CD14-positive monocyte (primary cell): ENCODE measurements around the gene SORBS1. TPM values are rescaled to one million over a fixed set of nuclear protein-coding genes. Genes with fewer than 3 reads are reported as not detected.

ENCODE experiments used
- DNase-seq, 3 donors: peaks; one replicate each; pipeline ENCODE4 v3.0.0-alpha.2; 2011 to 2022
- H2AFZ ChIP-seq: 2 replicates; pipeline ENCODE4 v1.6.0; 2012; ENCODE audit warnings: mild to moderate bottlenecking, low read depth, low read length, inconsistent platforms; ENCODE audit not compliant: insufficient read depth, poor library complexity, severe bottlenecking
- H3K27ac ChIP-seq, 2 donors: 1 replicate in 1 of 2; 2 replicates in 1 of 2; pipeline ENCODE4 v1.5.1; 2012 to 2013; ENCODE audit warnings: low read length in 2 of 2, control low read depth in 1 of 2, inconsistent platforms in 1 of 2, low read depth in 1 of 2, mild to moderate bottlenecking in 1 of 2
- H3K27me3 ChIP-seq, 2 donors: one replicate each; pipeline versions ENCODE4 v1.6.0 to v1.6.1; 2011 to 2013; ENCODE audit warnings: low read length in 2 of 2; ENCODE audit not compliant: control insufficient read depth in 2 of 2, insufficient read depth in 2 of 2
- H3K36me3 ChIP-seq, 2 donors: replicated peaks in 1 of 2; 1 replicate in 1 of 2; 2 replicates in 1 of 2; pipeline versions ENCODE4 v1.5.1 to v1.6.1; 2012 to 2013; ENCODE audit warnings: low read length in 2 of 2, control low read depth in 1 of 2, inconsistent platforms in 1 of 2, mild to moderate bottlenecking in 1 of 2; ENCODE audit not compliant: insufficient read depth in 2 of 2, control insufficient read depth in 1 of 2
- H3K4me1 ChIP-seq, 2 donors: 1 replicate in 1 of 2; 2 replicates in 1 of 2; pipeline versions ENCODE4 v1.5.1 to v1.6.1; 2012 to 2013; ENCODE audit warnings: low read length in 2 of 2, control low read depth in 1 of 2, inconsistent platforms in 1 of 2, mild to moderate bottlenecking in 1 of 2, moderate library complexity in 1 of 2; ENCODE audit not compliant: insufficient read depth in 2 of 2, control insufficient read depth in 1 of 2
- H3K4me2 ChIP-seq: replicated peaks from 2 replicates; pipeline ENCODE3; 2012; ENCODE audit warnings: low read length, moderate library complexity, mild to moderate bottlenecking; ENCODE audit not compliant: poor library complexity, severe bottlenecking; ENCODE audit errors: extremely low read depth
- H3K4me3 ChIP-seq, 3 experiments: fragments of 200-600 bp in 1 of 3; sonication (generic) in 1 of 3; replicated peaks in 1 of 3; 1 replicate in 2 of 3; 2 replicates in 1 of 3; pipeline ENCODE4 v1.5.1; 2011 to 2013; ENCODE audit warnings: low read length in 3 of 3, mild to moderate bottlenecking in 3 of 3, control low read depth in 2 of 3, low read depth in 2 of 3, inconsistent platforms in 1 of 3, moderate library complexity in 1 of 3
- H3K79me2 ChIP-seq: 2 replicates; pipeline ENCODE4 v1.6.0; 2012; ENCODE audit warnings: mild to moderate bottlenecking, control low read depth, inconsistent platforms, low read length, moderate library complexity; ENCODE audit not compliant: insufficient read depth
- H3K9ac ChIP-seq: 2 replicates; pipeline ENCODE4 v1.6.0; 2017; ENCODE audit warnings: low read length, mild to moderate bottlenecking; ENCODE audit not compliant: insufficient read depth, poor library complexity, severe bottlenecking
- H3K9me3 ChIP-seq, 2 donors: replicated peaks in 1 of 2; 1 replicate in 1 of 2; 2 replicates in 1 of 2; pipeline versions ENCODE4 v1.5.1 to v1.6.1; 2012 to 2013; ENCODE audit warnings: low read length in 2 of 2, control low read depth in 1 of 2; ENCODE audit not compliant: control insufficient read depth in 1 of 2, insufficient read depth in 1 of 2
- H4K20me1 ChIP-seq: 2 replicates; pipeline ENCODE4 v1.6.0; 2012; ENCODE audit warnings: mild to moderate bottlenecking, low read length, control low read depth, moderate library complexity; ENCODE audit not compliant: insufficient read depth
- H3K27ac Mint-ChIP-seq, 7 donors: one replicate each; pipeline ENCODE4 v1.8.0; 2020; ENCODE audit warnings: mild to moderate bottlenecking in 7 of 7, mixed read lengths in 7 of 7, moderate library complexity in 6 of 7, inconsistent platforms in 2 of 7
- H3K27me3 Mint-ChIP-seq, 3 donors: one replicate each; pipeline ENCODE4 v1.8.0; 2021 to 2022; ENCODE audit warnings: low read depth in 3 of 3, mild to moderate bottlenecking in 3 of 3, mixed read lengths in 3 of 3, moderate library complexity in 3 of 3, inconsistent platforms in 1 of 3
- H3K36me3 Mint-ChIP-seq, 2 donors: one replicate each; pipeline ENCODE4 v1.8.0; 2020; ENCODE audit warnings: mixed read lengths in 2 of 2, inconsistent platforms in 1 of 2, mild to moderate bottlenecking in 1 of 2
- H3K4me1 Mint-ChIP-seq: one replicate; pipeline ENCODE4 v1.8.0; 2020; ENCODE audit warnings: mild to moderate bottlenecking, mixed read lengths
- H3K4me3 Mint-ChIP-seq, 2 donors: one replicate each; pipeline ENCODE4 v1.8.0; 2020; ENCODE audit warnings: mild to moderate bottlenecking in 2 of 2, mixed read lengths in 2 of 2, moderate library complexity in 1 of 2
- H3K9me3 Mint-ChIP-seq, 7 donors: one replicate each; pipeline ENCODE4 v1.8.0; 2020 to 2022; ENCODE audit warnings: mixed read lengths in 7 of 7, mild to moderate bottlenecking in 6 of 7, moderate library complexity in 6 of 7, inconsistent platforms in 2 of 7
- WGBS: methylation state at CpG from one replicate; pipeline ENCODE4 v1.1.5; 2013; ENCODE audit warnings: missing lambda C conversion rate; ENCODE audit not compliant: insufficient coverage; 5-methylcytosine and 5-hydroxymethylcytosine counted together
- intact Hi-C, 2 donors: fragments of 100-400 bp; cut with micrococcal nuclease; formaldehyde crosslinking; loops; one replicate each; pipeline versions ENCODE4 v1.15.0 to v1.15.1; 2023
- polyA plus RNA-seq, 3 donors: library from polyadenylated mRNA; depleted of rRNA in 1 of 3; unstranded in 2 of 3; stranded (reverse) in 1 of 3; fragments of 300-500 nt in 2 of 3; fragments of >200 nt in 1 of 3; fragmentation: Illumina TruSeq in 2 of 3; gene quantifications; 1 replicate in 2 of 3; 2 replicates in 1 of 3; pipeline ENCODE4 v1.2.3, GENCODE V29; 2012 to 2021
- TF ChIP-seq, protein P1 (sequence below): fragments of 200-600 bp; IDR thresholded peaks from one replicate; pipeline ENCODE4 v1.8.0; 2022; ENCODE audit warnings: antibody characterized with exemption, mild to moderate bottlenecking

The SORBS1 gene
- polyA plus RNA-seq, 3 donors: 0.08 to 0.15 TPM; not detected in 1

DNA sequence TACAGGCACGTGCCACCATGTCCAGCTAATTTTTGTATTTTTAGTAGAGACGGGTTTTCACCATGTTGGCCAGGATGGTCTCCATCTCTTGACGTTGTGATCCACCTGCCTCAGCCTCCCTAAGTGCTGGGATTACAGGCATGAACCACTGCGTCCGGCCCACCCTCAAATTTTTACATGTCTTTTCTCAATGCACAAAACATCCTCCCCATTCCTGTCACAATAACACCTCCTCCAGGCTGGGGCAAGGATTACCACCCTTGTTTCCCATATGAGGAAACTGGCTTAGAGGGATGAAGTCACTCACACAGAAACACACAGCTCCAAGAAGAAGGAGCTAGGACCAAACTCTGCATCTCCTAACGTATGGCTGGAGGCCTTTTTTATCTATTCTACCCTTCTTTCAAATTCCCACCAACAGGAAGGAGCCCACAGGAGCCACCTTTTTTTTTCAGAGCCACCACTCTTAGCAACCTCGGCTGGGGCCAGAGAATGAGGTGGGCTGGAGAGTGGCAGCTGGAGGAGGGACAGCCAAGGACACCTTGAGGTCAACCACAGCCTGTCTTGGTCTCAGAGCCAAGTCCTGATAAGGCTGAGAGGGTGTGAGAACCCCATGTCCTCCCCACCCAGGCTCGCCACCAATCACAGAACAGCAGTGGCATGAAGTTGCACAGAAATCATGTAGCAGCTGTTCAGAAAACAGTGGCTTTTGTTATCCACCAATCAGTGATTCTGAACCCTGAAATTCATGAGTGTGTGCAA, 157.3 kb downstream of the SORBS1 start:
- 96% methylated on average over 4 of the region's 8 CpGs for WGBS
- H3K9me3 ChIP-seq: no peaks in the 10 kb centered on the region
- Mint-ChIP-seq H3K9me3 (peaks cover 0 to 2% (median 0%) of the 10 kb centered on the region in 7 donors), H3K4me3 (no peak overlapping the region), H3K4me1 (peaks cover 3% of the 10 kb centered on the region), H3K27ac (no peak overlapping the region), H3K36me3 (no peaks in the 10 kb centered on the region), H3K27me3 (peaks cover 0 to 5% (median 4%) of the 10 kb centered on the region in 3 donors)
- no peak overlapping the region for H3K4me3 ChIP-seq
- H3K9ac ChIP-seq: no peak overlapping the region
- no peak overlapping the region for H2AFZ ChIP-seq
- H3K27ac ChIP-seq: no peak overlapping the region
- no peak for DNase-seq
- H3K27me3 ChIP-seq: no peaks in the 10 kb centered on the region
- intact Hi-C loops: no loop called here
- no peaks in the 10 kb centered on the region for H4K20me1 ChIP-seq
- TF ChIP-seq, protein P1, sequence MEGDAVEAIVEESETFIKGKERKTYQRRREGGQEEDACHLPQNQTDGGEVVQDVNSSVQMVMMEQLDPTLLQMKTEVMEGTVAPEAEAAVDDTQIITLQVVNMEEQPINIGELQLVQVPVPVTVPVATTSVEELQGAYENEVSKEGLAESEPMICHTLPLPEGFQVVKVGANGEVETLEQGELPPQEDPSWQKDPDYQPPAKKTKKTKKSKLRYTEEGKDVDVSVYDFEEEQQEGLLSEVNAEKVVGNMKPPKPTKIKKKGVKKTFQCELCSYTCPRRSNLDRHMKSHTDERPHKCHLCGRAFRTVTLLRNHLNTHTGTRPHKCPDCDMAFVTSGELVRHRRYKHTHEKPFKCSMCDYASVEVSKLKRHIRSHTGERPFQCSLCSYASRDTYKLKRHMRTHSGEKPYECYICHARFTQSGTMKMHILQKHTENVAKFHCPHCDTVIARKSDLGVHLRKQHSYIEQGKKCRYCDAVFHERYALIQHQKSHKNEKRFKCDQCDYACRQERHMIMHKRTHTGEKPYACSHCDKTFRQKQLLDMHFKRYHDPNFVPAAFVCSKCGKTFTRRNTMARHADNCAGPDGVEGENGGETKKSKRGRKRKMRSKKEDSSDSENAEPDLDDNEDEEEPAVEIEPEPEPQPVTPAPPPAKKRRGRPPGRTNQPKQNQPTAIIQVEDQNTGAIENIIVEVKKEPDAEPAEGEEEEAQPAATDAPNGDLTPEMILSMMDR: no peak
- H3K4me1 ChIP-seq: no peaks in the 10 kb centered on the region
- no peak overlapping the region for H3K4me2 ChIP-seq
- no peaks in the 10 kb centered on the region for H3K36me3 ChIP-seq
- H3K79me2 ChIP-seq: no peaks in the 10 kb centered on the region

- H3K4me3 ChIP-seq: no peak overlapping the region
- Mint-ChIP-seq H3K4me1 (peaks cover 7% of the 10 kb centered on the region), H3K27ac (no peak overlapping the region), H3K27me3 (peaks cover 2 to 3% (median 2%) of the 10 kb centered on the region in 3 donors), H3K4me3 (no peak overlapping the region), H3K36me3 (no peaks in the 10 kb centered on the region), H3K9me3 (peaks cover 0 to 2% (median 0%) of the 10 kb centered on the region in 7 donors)
- TF ChIP-seq, protein P1: no peak
- H3K4me2 ChIP-seq: no peak overlapping the region
- no peaks in the 10 kb centered on the region for H3K36me3 ChIP-seq
- no peaks in the 10 kb centered on the region for H3K9me3 ChIP-seq
- no peaks in the 10 kb centered on the region for H3K4me1 ChIP-seq
- intact Hi-C loops: no loop called here
- no peak overlapping the region for H2AFZ ChIP-seq
- no peak for DNase-seq
- no CpG with 5 or more reads among the region's 1 CpG for WGBS
- H3K27me3 ChIP-seq: no peaks in the 10 kb centered on the region
- H3K79me2 ChIP-seq: no peaks in the 10 kb centered on the region
- no peak overlapping the region for H3K27ac ChIP-seq
- H4K20me1 ChIP-seq: no peaks in the 10 kb centered on the region
- no peak overlapping the region for H3K9ac ChIP-seq
These were observed 159.3 kb downstream of the SORBS1 start for GRCh38 chr10:95401704-95402469.
